Endothelial cell of umbilical vein (primary cell): Measurements from ENCODE around the gene RAD51B. TPM values are rescaled to one million over a fixed set of nuclear protein-coding genes. Genes with fewer than 3 reads are reported as not detected.

Source experiments
- BruUV-seq: library from RNA; stranded (reverse); fragments of 400-500 nt; replicated peaks from 2 replicates; lab custom pipeline; 2021; lab: Mats Ljungman, UMichigan
- CTCF ChIA-PET: fragments of 300-600, 350-600 bp; sonication (Branson Sonifier 250); formaldehyde crosslinking; loops from one replicate; lab custom pipeline; 2021; ENCODE audit warnings: antibody characterized with exemption, inconsistent platforms; lab: Charles Lee
- POLR2A ChIA-PET: fragments of 300-600, 350-600 bp; sonication (Branson Sonifier 250); formaldehyde crosslinking; loops from one replicate; lab custom pipeline; 2021; ENCODE audit warnings: antibody characterized with exemption, inconsistent platforms; lab: Charles Lee
- DNase-seq: peaks from one replicate; pipeline ENCODE4 v3.0.0-alpha.2; 2011; ENCODE audit warnings: low read depth, low spot score
- FAIRE-seq: peaks from 2 replicates; lab custom pipeline; 2011; peaks lifted over from hg19 to GRCh38; lab: Jason Lieb, UNC
- H2AFZ ChIP-seq: 2 replicates; pipeline ENCODE4 v1.6.0; 2012; ENCODE audit warnings: low read depth, low read length, control low read depth, inconsistent platforms
- H3K27ac ChIP-seq: 2 replicates; pipeline ENCODE4 v1.5.1; 2011; ENCODE audit warnings: low read depth, mild to moderate bottlenecking, control low read depth, low read length, moderate library complexity; ENCODE audit not compliant: insufficient read depth
- H3K27me3 ChIP-seq, 2 experiments: 2 replicates each; pipeline versions ENCODE4 v1.6.0 to v1.6.1; 2011; ENCODE audit warnings: low read length in 2 of 2, mixed read lengths in 1 of 2; ENCODE audit not compliant: control insufficient read depth in 2 of 2, insufficient read depth in 2 of 2
- H3K36me3 ChIP-seq, 2 experiments: 2 replicates in 1 of 2; 3 replicates in 1 of 2; pipeline ENCODE4 v1.5.1; 2011; ENCODE audit warnings: low read length in 2 of 2, mild to moderate bottlenecking in 1 of 2, moderate library complexity in 1 of 2; ENCODE audit not compliant: control insufficient read depth in 2 of 2, insufficient read depth in 2 of 2; ENCODE audit errors: extremely low read depth in 1 of 2
- H3K4me1 ChIP-seq: 3 replicates; pipeline ENCODE4 v1.5.1; 2011; ENCODE audit warnings: mild to moderate bottlenecking, low read length; ENCODE audit not compliant: control insufficient read depth, insufficient read depth; ENCODE audit errors: extremely low read depth
- H3K4me2 ChIP-seq: 2 replicates; pipeline ENCODE4 v1.6.1; 2011; ENCODE audit warnings: low read length, control low read depth, mixed read lengths; ENCODE audit not compliant: insufficient read depth
- H3K4me3 ChIP-seq, 3 experiments: fragments of 200-600 bp in 1 of 3; sonication (generic), shearing (Covaris generic) in 1 of 3; replicated peaks in 1 of 3; 2 replicates each; pipeline ENCODE4 v1.5.1; 2011 to 2016; ENCODE audit warnings: control low read depth in 3 of 3, low read length in 3 of 3, mild to moderate bottlenecking in 2 of 3, inconsistent platforms in 1 of 3, low read depth in 1 of 3, moderate library complexity in 1 of 3; ENCODE audit not compliant: insufficient read depth in 1 of 3
- H3K79me2 ChIP-seq: 2 replicates; pipeline ENCODE4 v1.6.0; 2012; ENCODE audit warnings: low read length, inconsistent platforms; ENCODE audit not compliant: control insufficient read depth, insufficient read depth
- H3K9ac ChIP-seq: replicated peaks from 2 replicates; pipeline ENCODE3; 2011; ENCODE audit warnings: low read length, control low read depth; ENCODE audit not compliant: insufficient read depth; ENCODE audit errors: extremely low read depth
- H3K9me1 ChIP-seq: replicated peaks from 3 replicates; pipeline ENCODE4 v1.6.0; 2011; ENCODE audit warnings: mild to moderate bottlenecking, low read length; ENCODE audit not compliant: control insufficient read depth, insufficient read depth; ENCODE audit errors: extremely low read depth
- H3K9me3 ChIP-seq: replicated peaks from 2 replicates; pipeline ENCODE4 v1.5.1; 2012; ENCODE audit warnings: low read length, inconsistent platforms; ENCODE audit not compliant: control insufficient read depth, insufficient read depth
- H4K20me1 ChIP-seq: replicated peaks from 2 replicates; pipeline ENCODE3; 2011; ENCODE audit warnings: mild to moderate bottlenecking, low read length; ENCODE audit not compliant: control insufficient read depth, insufficient read depth; ENCODE audit errors: extremely low read depth
- CTCF ChIP-seq, 2 donors: IDR thresholded peaks; 1 replicate in 1 of 2; 2 replicates in 1 of 2; pipeline ENCODE4 v1.5.1; 2011; ENCODE audit warnings: low read length in 2 of 2, mild to moderate bottlenecking in 2 of 2, moderate library complexity in 2 of 2, control low read depth in 1 of 2, inconsistent platforms in 1 of 2, low read depth in 1 of 2; ENCODE audit not compliant: insufficient read depth in 1 of 2; ENCODE audit errors: extremely low read depth in 1 of 2
- EZH2 ChIP-seq: IDR thresholded peaks from 2 replicates; pipeline ENCODE4 v1.6.1; 2012; ENCODE audit warnings: borderline replicate concordance, low read depth, mild to moderate bottlenecking, moderate library complexity, low read length, inconsistent platforms; ENCODE audit not compliant: severe bottlenecking
- FOS ChIP-seq: IDR thresholded peaks from 2 replicates; pipeline ENCODE4 v1.6.1; 2011; ENCODE audit warnings: mild to moderate bottlenecking, low read length, moderate library complexity, borderline replicate concordance; ENCODE audit not compliant: insufficient read depth
- GATA2 ChIP-seq: IDR thresholded peaks from 2 replicates; pipeline ENCODE4 v1.7.0; 2011; ENCODE audit warnings: low read depth, mild to moderate bottlenecking, moderate library complexity, mixed read lengths, low read length; ENCODE audit not compliant: insufficient read length, insufficient read depth
- JUN ChIP-seq: IDR thresholded peaks from 2 replicates; pipeline ENCODE4 v1.6.1; 2011; ENCODE audit warnings: borderline replicate concordance, low read depth; ENCODE audit not compliant: insufficient read length, insufficient read depth
- MAX ChIP-seq: IDR thresholded peaks from 2 replicates; pipeline ENCODE4 v1.6.1; 2011; ENCODE audit not compliant: insufficient read depth, insufficient read length
- MYC ChIP-seq: IDR thresholded peaks from one replicate; pipeline ENCODE4 v1.6.1; 2011; ENCODE audit warnings: mild to moderate bottlenecking, low read depth, low read length
- POLR2A ChIP-seq: IDR thresholded peaks from 2 replicates; pipeline ENCODE4 v1.6.1; 2012; ENCODE audit warnings: low read depth, mild to moderate bottlenecking, control low read depth, low read length
- POLR2AphosphoS5 ChIP-seq: IDR thresholded peaks from 2 replicates; pipeline ENCODE4 v1.6.1; 2012; ENCODE audit warnings: low read depth, mild to moderate bottlenecking, control low read depth, low read length, moderate library complexity; ENCODE audit not compliant: insufficient read depth
- dilution Hi-C: fragments of 300-500 bp; cut with MboI; formaldehyde crosslinking; loops from one replicate; pipeline ENCODE4 v1.15.0; 2019; ENCODE audit warnings: low sequenced_read_pairs; ENCODE audit not compliant: extremely low pct_ligation_motif_present
- intact Hi-C: fragments of 100-400 bp; cut with micrococcal nuclease; formaldehyde crosslinking; loops from one replicate; pipeline ENCODE4 v1.10.0; 2022
- polyA plus RNA-seq, 4 experiments: library from polyadenylated mRNA; depleted of rRNA in 3 of 4; stranded (reverse) in 3 of 4; unstranded in 1 of 4; fragments of >200 nt; gene quantifications; 2 replicates each; pipeline versions ENCODE4 v1.2.1 to v1.2.3, GENCODE V29; 2011 to 2012; ENCODE audit warnings: missing spikeins in 1 of 4
- total RNA-seq: library from RNA; stranded (reverse); gene quantifications from 2 replicates; pipeline ENCODE4 v1.2.3, GENCODE V29; 2021

The RAD51B gene
- total and polyA plus RNA-seq, 2 donors (not counting 3 experiments of a cell fraction or from before 2014, with no cell fraction given): 3.9 to 19.0 TPM

DNA sequence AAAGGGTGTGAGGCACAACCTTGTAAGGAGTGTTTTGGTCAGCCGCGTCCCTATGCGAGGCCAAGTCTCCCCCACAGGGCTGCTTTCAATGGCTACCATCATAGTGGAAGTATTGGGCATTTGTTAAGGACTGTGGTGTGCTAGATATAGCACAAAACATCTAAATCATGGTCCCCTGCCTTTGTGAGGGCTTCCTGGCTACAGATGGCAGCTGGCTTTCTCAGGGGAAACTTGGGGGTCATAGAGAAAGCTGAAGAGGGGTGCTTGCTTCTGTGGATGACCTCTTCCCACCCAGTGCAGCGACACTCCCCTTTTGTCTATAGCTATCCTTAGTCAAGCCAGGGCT, 657.5 kb downstream of the RAD51B start:
- ChIA-PET POLR2A (no interaction called here), CTCF (interaction anchor here (1.1 to 1.2 kb wide), 2 partner anchors 14 to 89 kb away, joined by 3 to 4 read pairs; no protein-coding TSS in a partner anchor)
- no peaks in the 10 kb centered on the region for H3K9me3 ChIP-seq
- H3K79me2 ChIP-seq: no peaks in the 10 kb centered on the region
- H3K27me3 ChIP-seq: no peaks in the 10 kb centered on the region
- H4K20me1 ChIP-seq: no peaks in the 10 kb centered on the region
- H3K9me1 ChIP-seq: no peaks in the 10 kb centered on the region
- no peak overlapping the region for H3K4me3 ChIP-seq
- H3K27ac ChIP-seq: no peak overlapping the region
- H3K9ac ChIP-seq: no peak overlapping the region
- no peak overlapping the region for H2AFZ ChIP-seq
- FAIRE-seq (no peak), DNase-seq (no peak)
- BruUV-seq: no TSS peak
- TF ChIP-seq GATA2: no peak
- TF ChIP-seq CTCF (IDR thresholded peaks at IDR 0.05; ENCODE audit: extremely low read depth in 1 of 2, insufficient read depth in 1 of 2, low read depth in 1 of 2, low read length in 2 of 2): no peak
- no peak for TF ChIP-seq FOS
- no peak for TF ChIP-seq JUN
- no peak for TF ChIP-seq POLR2AphosphoS5
- no peak for TF ChIP-seq MAX
- TF ChIP-seq MYC: no peak
- TF ChIP-seq POLR2A: no peak
- TF ChIP-seq EZH2: no peak
- peaks cover 24% of the 10 kb centered on the region for H3K4me1 ChIP-seq
- dilution Hi-C loops (no loop called here), intact Hi-C loops (no loop called here)
- H3K4me2 ChIP-seq: no peak overlapping the region
- no peaks in the 10 kb centered on the region for H3K36me3 ChIP-seq
